Activated CD4-positive, alpha-beta T cell treated with anti-CD3 and anti-CD28 coated beads, Interleukin-10, Interleukin-2, amounts not matched to agents 100 ng/mL and 50 ng/mL, durations not matched to agents 16 hours and 8 hours (primary cell): ENCODE data around the gene SIN3B.

ENCODE experiments used
- DNase-seq: peaks from one replicate; pipeline ENCODE4 v3.0.0-alpha.2; 2020

Gene SIN3B

DNA sequence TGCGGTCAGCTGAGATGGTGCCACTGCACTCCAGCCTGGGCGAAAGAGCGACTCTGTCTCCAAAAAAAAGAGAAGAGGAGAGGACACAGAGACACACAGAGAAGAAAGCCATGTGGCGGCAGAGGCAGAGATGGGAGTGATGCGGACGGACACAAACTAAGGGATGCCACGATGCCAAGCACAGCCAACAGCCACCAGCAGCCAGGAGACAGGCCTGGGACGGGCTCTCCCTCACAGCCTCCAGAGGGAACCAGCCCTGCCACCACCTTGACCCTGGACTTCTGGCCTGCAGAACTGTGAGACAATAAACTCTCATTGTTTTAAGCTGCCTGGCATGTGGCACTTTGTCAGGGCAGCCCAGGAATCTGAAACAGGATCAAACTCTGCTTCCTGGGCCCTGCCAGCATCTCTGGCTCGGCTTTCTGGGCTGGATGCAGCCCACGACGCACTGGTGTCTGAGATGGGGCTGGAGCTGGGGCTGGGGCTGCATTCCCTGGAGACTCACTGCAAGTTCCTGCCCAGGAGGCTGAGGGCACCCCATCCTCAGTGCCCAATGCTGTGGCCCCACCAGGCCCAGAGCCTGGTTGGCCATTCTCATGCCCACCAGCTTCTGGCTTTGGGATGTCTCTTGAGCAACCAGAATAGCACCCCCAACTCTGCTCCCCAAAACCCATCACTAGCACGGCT lies 62.6 kb downstream of the SIN3B start:
- DNase-seq = no peak

DNA sequence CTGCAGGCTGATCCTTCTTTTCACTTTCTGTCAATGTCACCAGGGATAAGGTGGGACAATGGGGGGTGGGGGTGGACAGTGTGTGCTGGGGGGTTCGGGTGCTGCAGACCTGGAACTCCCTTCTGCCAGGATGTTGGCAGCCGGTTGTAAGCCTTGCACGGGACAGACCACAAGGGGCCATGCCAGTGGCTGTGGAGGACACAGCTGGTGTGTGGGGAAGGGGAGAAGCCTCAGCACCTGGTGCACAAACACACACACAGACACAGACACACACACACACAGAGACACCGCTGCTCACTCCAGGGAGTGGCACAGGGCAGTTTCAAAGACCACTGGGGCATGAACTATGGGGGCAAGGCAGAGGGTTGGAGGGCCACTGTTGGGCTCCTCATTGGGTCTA lies 63.2 kb downstream of the SIN3B start:
- no peak for DNase-seq

DNA sequence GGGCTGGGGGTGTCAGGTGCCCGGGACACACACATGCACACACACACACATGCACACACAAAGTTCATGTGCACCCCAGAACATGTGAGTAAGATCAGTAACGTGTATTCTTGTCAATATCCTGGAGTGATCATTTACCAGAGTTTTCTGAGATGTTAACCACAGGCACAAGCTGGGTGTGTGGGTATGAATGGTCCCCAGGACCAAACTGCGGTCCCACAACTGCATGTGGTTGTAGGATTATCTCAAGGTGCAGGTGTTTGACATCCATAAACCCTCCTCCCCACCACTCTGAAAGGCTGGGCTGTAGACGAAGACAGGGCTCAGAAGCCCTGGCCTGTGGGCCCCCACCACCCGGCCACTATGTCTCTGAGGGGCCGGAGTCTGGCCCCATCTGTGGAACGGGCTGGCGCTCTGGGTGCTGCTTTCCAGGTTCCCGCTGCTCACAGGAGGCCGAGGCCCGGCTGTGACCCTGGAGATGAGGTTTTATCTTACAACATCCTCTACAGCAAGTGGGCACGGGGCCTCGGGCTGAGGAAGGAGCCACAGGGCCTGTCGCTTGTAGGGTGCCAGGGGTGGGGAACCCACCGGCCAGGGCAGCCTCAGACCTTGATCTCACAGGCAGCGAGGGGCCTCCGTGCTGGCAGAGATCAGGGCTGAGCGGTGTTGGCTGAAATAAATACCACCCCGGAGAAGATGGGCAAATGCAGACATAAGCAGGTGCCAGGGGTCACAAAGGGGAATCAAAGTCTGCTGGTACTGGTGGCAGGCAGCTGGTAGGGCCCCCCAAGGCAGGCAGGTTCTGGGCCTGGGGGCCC lies 63.9 kb downstream of the SIN3B start:
- no peak for DNase-seq

DNA sequence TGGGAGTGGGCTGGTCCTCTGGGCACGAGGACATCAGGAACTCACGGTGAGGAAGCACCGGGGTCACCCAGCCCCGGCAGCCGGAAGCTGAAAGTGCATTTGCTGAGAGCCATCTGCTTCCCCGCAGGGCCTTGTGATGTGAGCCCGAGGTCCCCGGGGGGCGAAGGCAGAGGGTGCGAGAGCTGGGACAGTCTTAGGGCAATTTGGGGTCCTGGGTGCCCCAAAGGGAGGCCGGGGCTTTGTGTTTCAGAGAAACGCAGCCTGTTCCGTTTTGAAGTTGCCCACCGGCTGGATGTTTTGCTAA lies 64.4 kb downstream of the SIN3B start:
- no peak for DNase-seq

DNA sequence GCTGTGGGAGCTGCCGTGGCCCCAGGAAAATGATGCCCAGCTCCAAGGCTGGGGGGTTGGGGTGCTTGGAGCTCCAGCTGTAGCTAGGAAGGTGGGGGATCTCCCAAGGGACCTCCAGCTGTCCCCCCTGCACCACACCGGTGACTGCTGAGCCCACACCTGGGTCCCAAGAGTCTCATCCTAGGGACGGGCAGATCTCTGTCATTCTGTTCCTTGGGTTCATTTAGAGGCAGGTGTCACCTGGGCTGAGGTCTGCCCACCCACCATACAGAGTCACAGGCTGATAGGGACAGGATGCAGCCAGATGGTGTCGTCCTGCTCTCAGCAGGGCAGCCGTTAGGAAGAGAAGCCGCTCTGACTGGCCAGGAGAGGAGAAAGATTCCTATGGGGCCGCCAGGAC lies 64.9 kb downstream of the SIN3B start:
- no peak for DNase-seq

DNA sequence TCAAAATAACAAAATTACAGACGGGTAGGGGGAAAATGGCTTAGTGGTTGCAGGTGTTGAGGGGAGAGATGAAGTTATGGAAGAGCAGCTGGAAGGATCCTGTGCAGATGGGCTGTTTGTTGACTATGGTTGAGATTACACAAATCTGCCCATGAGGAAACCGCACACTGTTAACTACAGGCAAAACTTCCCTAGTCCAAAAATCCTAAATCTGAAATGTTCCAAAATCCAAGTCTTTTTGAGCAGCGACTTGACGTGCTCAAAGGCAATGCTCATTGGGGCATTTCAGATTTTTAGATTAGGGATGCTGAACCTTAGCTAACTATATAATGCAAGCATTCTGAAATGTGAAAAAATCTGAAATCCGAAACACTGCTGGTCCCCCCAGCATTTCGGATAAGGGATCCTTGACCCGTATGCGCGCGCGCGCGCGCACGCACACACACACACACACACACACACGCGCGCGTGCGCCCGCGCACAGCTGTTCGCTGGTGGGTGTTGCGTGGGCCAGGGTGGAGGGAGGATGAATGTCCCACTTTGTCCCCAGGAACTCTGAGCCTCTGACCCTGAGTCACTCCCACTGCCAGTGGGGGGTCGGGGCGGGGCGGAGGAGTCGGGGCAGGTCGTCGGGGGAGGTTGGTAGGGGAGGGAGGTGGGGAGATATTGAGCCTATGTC lies 66.4 kb downstream of the SIN3B start:
- DNase-seq = no peak

DNA sequence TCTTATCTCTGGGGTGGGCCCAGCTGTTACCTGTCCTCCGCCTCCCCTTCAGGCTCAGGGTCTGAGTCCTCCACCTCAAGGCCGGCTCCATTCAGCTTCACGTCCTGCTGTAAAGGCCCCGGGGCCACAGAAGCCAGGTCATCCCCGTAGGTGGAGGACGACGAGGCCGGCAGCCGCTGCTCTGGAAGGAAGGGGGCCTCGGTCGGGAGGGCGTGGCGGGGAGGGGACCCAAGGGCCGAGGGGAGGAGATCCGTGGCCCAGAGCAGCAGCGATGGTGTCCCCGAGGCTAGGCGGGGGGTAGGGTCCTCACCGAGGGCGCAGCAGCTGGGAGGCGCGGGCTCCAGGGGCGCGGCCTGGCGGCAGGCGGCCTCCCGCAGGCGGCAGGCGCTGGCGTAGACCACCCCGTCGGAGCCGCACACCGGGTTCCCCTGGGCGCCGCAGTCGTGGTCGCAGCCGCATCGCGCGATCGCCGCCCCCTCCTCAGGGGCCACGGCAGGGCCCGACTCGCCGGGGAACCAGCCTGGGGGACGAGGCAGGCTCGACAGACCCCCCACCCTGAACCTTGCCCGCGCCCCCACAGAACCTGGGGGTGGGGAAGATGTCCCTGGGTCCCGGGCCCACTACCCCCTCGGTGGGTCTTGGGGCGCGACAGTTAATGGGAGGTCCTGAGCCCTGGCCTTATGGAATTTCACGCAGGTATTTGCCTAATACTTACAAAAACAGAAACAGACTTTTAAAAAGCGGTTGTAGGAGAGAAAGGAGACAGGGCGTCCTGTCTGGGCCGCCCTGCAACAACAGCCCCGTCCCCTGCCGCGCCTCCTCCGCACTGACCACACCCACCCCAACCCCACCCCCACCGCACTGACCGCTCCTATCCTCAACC lies 67.2 kb downstream of the SIN3B start:
- no peak for DNase-seq

DNA sequence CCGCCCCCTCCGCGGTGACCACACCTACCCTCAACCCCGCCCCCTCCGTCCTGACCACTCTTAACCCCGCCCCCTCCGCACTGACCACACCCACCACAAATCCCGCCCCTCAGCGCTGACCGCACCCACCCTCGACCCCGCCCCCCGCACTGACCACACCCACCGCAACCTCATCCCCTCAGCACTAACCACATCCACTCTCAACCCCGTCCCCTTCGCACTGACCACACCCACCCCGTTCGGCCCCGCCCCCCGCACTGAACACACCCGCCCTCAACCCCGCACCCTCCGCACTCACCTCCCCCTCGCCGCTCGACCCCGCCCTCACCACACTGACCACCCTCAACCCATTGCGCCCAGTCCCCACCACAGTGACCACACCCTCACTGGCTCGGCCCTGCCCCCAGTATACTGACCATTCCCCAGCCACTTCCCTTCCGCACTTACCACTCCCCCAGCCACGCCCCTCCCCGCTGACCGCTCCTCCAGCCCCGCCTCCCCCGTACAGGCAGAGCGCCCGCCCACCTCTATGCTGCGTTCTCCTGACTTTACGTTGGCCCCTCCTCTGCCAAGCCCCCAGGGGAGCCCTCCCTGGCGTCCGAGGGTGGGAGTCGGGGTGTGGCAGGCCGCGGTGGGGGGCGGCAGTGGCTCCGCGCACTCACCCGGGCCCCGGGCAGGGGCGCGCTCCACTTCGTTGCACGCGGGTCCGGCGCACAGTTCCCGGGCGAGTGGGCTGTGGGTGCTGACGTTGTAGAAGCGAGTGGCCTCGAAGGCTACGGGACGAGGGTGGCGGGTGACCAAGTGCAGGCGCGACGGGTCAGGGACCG lies 68.0 kb downstream of the SIN3B start:
- DNase-seq = peak; percentile 78

DNA sequence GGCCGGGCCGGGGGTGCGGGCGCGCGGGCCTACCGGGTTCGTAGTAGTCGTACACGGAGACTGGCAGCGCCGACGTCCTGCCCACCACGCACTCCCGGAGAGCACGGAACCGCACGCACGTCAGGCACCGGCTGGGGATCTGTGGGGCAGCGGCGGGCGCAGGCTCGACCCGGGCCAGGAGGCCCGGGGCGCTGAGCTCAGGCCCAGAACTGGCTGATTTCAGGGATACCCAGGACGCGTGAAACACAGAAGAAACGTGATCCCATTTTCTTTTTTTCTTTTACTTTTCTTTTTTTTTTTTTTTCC lies 68.6 kb downstream of the SIN3B start:
- DNase-seq = no peak

DNA sequence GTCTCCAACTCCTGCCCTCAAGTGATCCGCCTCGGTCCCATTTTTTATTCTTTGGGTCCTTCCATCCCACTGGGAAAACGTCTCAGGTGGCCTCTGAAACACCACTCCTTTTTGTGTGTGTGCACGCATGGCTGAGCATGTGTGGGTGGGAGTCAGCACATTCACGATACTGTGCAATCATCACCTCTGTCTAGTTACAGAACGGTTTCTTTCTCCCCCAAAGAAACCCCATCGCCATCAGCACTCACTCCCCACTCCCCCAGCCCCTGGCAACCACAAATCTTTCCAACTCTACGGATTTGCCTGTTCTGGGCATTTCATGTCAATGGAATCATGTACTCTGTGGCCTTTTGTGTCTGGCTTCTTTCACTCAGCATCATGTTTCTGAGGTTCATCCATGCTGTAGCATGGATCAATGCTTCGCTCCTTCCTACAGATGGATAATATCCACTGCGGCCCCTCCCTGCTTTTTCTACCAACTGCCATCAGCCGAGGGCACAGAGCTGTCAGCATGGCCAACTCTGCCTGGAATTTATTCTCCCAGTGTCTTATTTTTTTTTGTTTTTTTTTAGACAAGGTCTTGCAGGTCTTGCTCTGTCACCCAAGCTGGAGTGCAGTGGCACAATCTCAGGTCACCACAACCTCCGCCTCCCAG lies 69.3 kb downstream of the SIN3B start:
- no peak for DNase-seq

DNA sequence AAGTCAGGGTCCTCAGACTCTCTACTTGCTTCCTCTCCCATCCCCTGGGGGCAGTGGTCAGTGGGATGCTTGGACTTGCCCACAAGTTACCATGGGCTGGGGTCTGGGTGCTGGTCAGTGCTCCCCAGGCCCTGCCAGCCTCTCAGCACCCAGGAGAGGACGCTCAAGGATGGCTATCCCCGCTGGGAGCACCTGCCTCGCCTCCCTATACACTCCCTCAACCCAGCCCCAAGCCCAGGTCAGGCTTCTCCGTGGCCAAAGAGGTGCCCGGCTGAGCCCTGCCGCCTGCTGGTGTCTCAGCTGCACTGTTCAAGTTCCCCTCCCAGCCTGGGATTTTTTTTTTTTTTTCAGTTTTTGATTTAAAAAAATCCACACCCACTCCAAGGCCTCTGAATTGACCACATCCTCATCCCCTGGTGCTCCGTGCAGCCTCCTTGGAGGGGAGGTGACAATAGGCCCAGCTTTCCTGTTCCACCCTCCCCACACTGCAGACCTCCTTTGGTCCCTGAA lies 70.4 kb downstream of the SIN3B start:
- DNase-seq = peak; percentile 48

DNA sequence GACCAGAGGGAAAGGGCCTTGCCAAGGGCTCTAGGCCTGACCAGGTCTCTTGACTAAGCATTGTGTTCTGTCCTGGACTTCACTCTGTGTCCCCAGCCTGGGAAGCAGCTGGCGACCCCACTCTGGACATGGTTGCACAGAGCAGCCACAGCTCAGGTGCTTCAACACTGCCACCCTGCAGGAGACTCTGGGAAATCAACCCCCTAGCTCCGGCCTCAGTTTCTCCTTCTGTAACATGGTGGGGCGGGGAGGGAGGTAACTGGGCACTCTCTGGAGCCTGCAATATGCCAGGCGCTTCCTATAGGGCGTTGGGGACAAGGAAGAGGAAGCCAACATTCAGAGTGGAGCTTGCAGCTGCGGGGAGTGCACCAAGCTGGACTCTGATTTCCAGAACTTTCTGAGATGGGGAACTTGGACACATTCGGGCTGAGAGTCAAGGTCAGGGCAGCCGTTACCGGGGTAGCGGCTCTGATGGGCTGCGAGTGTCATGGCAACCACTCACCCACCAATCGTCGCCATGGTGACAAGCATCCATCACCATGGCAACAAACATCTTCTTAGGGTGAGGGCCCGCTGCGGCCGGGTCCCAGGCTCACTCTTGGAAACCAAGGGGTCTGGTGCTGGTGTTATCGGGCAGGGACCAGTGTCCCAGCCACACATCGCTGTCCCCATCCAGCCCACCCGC lies 72.4 kb downstream of the SIN3B start:
- DNase-seq = no peak

DNA sequence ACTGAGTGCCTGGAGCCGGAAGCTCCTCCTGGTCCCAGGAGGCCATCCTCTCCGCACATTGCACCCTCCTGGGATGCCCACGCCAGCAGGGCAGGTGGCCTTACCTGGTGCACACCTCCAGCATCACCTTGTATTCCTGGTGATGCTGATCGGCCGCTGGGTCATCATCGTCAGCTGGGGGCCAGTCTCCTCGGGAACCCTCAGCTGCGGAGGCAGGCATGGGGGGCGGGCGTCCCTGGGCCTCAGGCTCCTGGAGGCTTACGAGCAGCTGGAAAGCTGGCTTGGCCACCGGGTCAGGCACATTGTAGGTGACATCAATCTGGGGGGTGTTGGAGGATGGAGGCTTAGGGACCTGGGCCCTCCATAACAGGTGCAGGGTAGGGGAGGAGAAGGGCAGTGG lies 73.3 kb downstream of the SIN3B start:
- DNase-seq = no peak

DNA sequence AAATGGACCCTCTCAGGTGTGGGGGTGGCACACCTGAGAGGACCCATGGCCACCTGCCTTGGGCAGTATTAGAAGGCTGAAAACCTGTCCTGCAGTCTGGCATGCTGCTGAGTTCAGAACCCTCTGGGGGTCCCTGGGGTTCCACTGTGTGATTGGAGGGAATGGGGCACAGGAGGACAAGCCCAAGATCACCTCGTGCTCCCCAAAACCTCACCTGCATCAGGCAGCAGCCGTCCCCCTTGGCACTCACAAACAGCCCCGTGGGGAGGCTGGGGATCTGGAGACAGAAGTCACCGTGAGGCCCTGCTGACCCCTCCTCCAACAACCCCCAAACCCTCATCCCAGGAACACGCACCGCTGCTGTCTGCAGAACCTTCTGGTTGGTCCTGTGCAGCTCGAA lies 74.1 kb downstream of the SIN3B start:
- no peak for DNase-seq

DNA sequence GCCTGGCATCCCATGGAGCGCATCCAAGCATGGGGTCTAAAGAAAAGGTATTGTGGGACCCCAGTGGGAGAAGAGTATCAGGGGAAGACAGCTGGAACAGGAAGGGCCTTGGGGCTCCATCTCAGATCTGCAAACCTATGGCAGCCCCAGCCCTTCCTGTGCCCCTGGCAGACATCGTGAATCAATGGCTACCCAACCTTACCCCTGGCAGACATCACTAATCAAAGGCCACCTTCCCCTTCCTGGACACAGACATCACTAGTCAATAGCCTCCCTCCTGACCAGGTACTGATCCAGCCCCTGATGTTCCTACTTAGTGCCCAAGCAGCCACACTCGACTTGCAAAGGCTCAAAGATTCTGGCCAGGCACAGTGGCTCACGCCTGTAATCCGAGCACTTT lies 75.4 kb downstream of the SIN3B start:
- no peak for DNase-seq

DNA sequence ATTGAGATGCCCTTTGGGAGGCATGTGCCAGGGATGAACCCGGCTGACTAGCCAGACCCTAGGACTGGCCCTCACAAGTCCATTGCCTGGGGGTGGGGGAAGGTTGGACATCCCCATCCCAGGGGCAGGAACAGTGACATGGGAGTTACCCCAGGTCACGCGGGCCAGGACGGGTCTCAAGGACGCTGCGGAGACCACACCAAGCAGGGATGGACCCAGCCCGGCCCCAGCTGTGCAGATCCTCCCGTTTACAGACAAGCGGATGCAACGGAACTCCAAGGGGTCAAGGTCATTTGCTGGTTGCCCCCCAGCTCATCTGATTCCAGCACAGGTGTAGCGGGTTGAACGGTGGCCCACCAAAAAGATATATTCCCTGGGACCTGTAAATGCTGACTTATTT lies 79.6 kb downstream of the SIN3B start:
- DNase-seq = no peak

DNA sequence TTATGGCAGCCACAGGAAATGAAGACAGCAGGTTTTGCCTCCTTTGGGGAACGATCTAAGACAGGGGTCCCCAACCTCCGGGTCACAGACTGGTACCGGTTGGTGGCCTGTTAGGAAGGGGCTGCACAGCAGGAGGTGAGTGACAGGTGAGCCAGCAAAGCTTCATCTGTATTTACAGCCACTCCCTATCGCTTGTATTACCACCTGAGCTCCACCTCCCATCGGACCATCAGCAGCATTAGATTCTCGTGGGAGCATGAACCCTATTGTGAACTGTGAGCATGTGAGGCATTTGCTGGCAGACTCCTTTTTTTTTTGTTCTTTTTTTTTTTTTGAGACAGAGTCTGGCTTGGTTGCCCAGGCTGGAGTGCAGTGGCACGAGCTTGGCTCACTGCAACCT lies 81.8 kb downstream of the SIN3B start:
- no peak for DNase-seq

DNA sequence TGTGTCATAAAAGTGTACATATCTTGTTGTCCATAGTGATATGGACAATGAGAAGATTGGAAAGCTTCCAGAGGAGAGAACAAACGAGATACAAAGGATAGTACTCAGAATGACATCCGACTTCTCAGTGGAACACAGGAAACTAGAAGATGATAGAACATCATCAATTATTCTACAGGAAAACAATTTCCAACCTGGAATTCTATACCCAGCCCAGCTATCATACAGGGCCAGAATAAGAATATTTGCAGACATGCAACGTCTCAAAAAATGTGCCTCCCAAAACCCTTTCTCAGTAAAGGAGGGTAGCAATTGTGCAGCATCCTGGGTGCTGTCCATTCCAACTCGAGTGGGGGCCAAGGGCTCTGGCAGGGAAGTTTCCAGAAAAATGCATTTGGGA lies 83.6 kb downstream of the SIN3B start:
- DNase-seq = no peak

DNA sequence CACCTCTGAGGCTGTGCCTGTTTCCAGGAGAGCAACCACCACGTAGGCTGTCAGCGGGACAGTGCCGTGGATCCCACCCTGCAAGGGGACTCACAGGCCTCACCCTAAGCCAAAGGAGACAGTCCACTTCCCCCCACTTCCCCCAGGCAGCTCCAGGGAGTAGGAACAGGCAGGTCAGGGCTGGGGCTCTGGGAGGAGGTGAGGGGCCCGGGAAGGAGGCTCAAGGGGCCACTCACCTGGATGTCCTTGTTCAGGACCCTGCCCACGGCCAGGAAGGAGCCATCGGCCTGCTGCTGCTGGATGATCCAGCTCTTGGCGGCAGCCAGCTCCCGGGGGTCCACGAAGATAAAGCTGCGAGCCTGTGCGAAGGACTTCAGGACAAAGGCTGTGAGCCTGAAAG lies 85.2 kb downstream of the SIN3B start:
- no peak for DNase-seq

DNA sequence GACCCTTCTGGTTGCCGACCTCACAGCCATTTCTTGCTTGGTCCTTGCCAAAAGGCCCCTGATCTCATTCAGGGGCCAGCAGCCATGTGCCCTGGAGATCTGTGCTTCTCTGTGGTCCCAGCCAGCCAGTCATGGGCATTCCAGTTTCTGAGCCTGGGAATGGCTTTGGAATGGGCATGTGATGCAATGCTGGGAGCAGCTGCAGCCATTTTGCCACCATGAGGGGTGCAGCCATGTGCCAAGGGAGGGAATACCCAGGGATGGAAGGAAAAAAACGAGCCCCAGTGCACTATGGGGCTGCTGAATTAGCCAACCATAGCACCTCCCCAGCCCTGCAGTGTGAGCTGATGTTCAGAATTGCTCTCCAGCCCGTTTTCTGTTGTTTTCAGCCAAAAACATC lies 85.9 kb downstream of the SIN3B start:
- no peak for DNase-seq

DNA sequence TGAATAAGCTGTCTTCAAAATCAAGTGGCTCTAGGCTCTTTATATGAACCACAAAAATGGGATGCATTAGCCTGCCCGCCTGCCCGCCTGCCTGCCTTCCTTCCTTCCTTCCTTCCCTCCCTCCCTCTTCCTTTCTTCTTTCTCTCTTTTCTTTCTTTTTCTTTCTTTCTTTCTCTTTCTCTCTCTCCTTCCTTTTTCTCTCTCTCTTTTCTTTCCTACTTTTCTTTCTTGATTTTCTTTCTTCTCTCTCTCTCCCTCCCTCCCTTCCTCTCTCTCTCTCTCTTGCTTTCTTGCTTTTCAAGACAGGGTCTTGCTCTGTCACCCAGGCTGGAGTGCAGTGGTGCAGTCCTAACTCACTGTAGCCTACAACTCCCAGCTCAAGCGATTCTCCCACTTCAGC lies 86.5 kb downstream of the SIN3B start:
- no peak for DNase-seq
